Measurements from ENCODE around the gene SALL3. TPM values are rescaled to one million over a fixed set of nuclear protein-coding genes. Genes with fewer than 3 reads are reported as not detected.

SALL3 gene
- total and polyA plus RNA-seq, 2 experiments from 2014 or later, result 0.30 to 1.1 TPM

GRCh38 chr18:78994000-78994399, 14.4 kb downstream of the SALL3 start:
- TF ChIP-seq EZH2phosphoT487 (IDR thresholded peaks at IDR 0.05; ENCODE audit: low read depth, severe bottlenecking, unreplicated experiment) (no peak), CTCF (IDR thresholded peaks at IDR 0.05; ENCODE audit: poor library complexity) (no peak), EZH2 (IDR thresholded peaks at IDR 0.05; ENCODE audit: borderline replicate concordance) (no peak)
- WGBS (ENCODE audit: low lambda C conversion rate, missing lambda C conversion rate), result 98% methylated on average over 37 of the region's 37 CpGs
- Histone ChIP-seq H3K9me3 (ENCODE audit: low read depth) (no peaks in the 10 kb centered on the region), H2AFZ (no peak overlapping the region), H3K4me2 (no peak overlapping the region), H3K36me3 (replicated peaks; ENCODE audit: insufficient read depth, low read depth) (no peaks in the 10 kb centered on the region), H3K27me3 (peaks cover 5% of the 10 kb centered on the region), H3K4me3 (no peak overlapping the region), H3K27ac (no peak overlapping the region), H3K79me2 (no peaks in the 10 kb centered on the region), H4K20me1 (ENCODE audit: insufficient read depth, poor library complexity, severe bottlenecking) (no peaks in the 10 kb centered on the region), H3K4me1 (ENCODE audit: insufficient read depth) (no peaks in the 10 kb centered on the region), H3K9me2 (replicated peaks; ENCODE audit: insufficient read depth) (no peaks in the 10 kb centered on the region)
- DNase-seq (ENCODE audit: low spot score), result no peak

GRCh38 chr18:78994531-78994930, 14.9 kb downstream of the SALL3 start:
- peaks cover 2% of the 10 kb centered on the region for H3K27me3 ChIP-seq

GRCh38 chr18:78994977-78995582, 15.5 kb downstream of the SALL3 start:
- Histone ChIP-seq H3K36me3 (replicated peaks; ENCODE audit: insufficient read depth, low read depth) (no peaks in the 10 kb centered on the region), H3K4me1 (ENCODE audit: insufficient read depth) (no peaks in the 10 kb centered on the region), H3K27me3 (no peaks in the 10 kb centered on the region), H3K27ac (no peak overlapping the region), H3K79me2 (no peaks in the 10 kb centered on the region), H3K9me3 (ENCODE audit: low read depth) (no peaks in the 10 kb centered on the region), H3K9me2 (replicated peaks; ENCODE audit: insufficient read depth) (no peaks in the 10 kb centered on the region), H3K4me2 (no peak overlapping the region), H3K4me3 (no peak overlapping the region), H2AFZ (no peak overlapping the region), H4K20me1 (ENCODE audit: insufficient read depth, poor library complexity, severe bottlenecking) (no peaks in the 10 kb centered on the region)
- no peak for DNase-seq (ENCODE audit: low spot score)
- WGBS (ENCODE audit: low lambda C conversion rate, missing lambda C conversion rate), result 98% methylated on average over 44 of the region's 44 CpGs
- TF ChIP-seq EZH2phosphoT487 (IDR thresholded peaks at IDR 0.05; ENCODE audit: low read depth, severe bottlenecking, unreplicated experiment) (no peak), CTCF (IDR thresholded peaks at IDR 0.05; ENCODE audit: poor library complexity) (no peak), EZH2 (IDR thresholded peaks at IDR 0.05; ENCODE audit: borderline replicate concordance) (no peak)

More at GRCh38 chr18:78994531-78994930, 14.9 kb downstream of the SALL3 start:
- Histone ChIP-seq H2AFZ (no peak overlapping the region), H3K27ac (no peak overlapping the region), H4K20me1 (ENCODE audit: insufficient read depth, poor library complexity, severe bottlenecking) (no peaks in the 10 kb centered on the region), H3K4me2 (no peak overlapping the region), H3K79me2 (no peaks in the 10 kb centered on the region), H3K9me2 (replicated peaks; ENCODE audit: insufficient read depth) (no peaks in the 10 kb centered on the region), H3K36me3 (replicated peaks; ENCODE audit: insufficient read depth, low read depth) (no peaks in the 10 kb centered on the region), H3K9me3 (ENCODE audit: low read depth) (no peaks in the 10 kb centered on the region), H3K4me1 (ENCODE audit: insufficient read depth) (no peaks in the 10 kb centered on the region), H3K4me3 (no peak overlapping the region)
- WGBS (ENCODE audit: low lambda C conversion rate, missing lambda C conversion rate), result 98% methylated on average over 37 of the region's 38 CpGs
- TF ChIP-seq EZH2phosphoT487 (IDR thresholded peaks at IDR 0.05; ENCODE audit: low read depth, severe bottlenecking, unreplicated experiment) (no peak), EZH2 (IDR thresholded peaks at IDR 0.05; ENCODE audit: borderline replicate concordance) (no peak), CTCF (IDR thresholded peaks at IDR 0.05; ENCODE audit: poor library complexity) (no peak)
- no peak for DNase-seq (ENCODE audit: low spot score)
